GM19324 (cell line): Measurements from ENCODE around the gene LRFN5.

Experiments
- ATAC-seq: cut with Tn5 transposase; IDR thresholded peaks from one replicate; pipeline ENCODE4 v1.9.1; 2021; ENCODE audit warnings: mild to moderate bottlenecking, moderate library complexity; ENCODE audit not compliant: unreplicated experiment, low FRiP score

The LRFN5 gene

GRCh38 chr14:41766772-41767171 is 160.1 kb downstream of the LRFN5 start:
- ATAC-seq, result no peak

- no peak for ATAC-seq
Observed at GRCh38 chr14:41773536-41774279, 167.0 kb downstream of the LRFN5 start.

- ATAC-seq, result no peak
Observed at GRCh38 chr14:41782511-41782910, 175.8 kb downstream of the LRFN5 start.

GRCh38 chr14:41783403-41783802 is 176.7 kb downstream of the LRFN5 start:
- ATAC-seq, result no peak

- no peak for ATAC-seq
Observed at GRCh38 chr14:41785696-41786095, 179.0 kb downstream of the LRFN5 start.

GRCh38 chr14:41799817-41800216 is 193.1 kb downstream of the LRFN5 start:
- no peak for ATAC-seq

- no peak for ATAC-seq
Observed at GRCh38 chr14:41805633-41806032, 199.0 kb downstream of the LRFN5 start.

GRCh38 chr14:41806366-41806975 is 199.8 kb downstream of the LRFN5 start:
- no peak for ATAC-seq

- ATAC-seq, result no peak
Observed at GRCh38 chr14:41810362-41810761, 203.7 kb downstream of the LRFN5 start.

GRCh38 chr14:41817626-41818025 is 210.9 kb downstream of the LRFN5 start:
- ATAC-seq, result no peak

GRCh38 chr14:41824441-41824840 is 217.8 kb downstream of the LRFN5 start:
- ATAC-seq, result no peak

GRCh38 chr14:41825622-41826021 is 218.9 kb downstream of the LRFN5 start:
- no peak for ATAC-seq

- no peak for ATAC-seq
Observed at GRCh38 chr14:41830714-41831406, 224.2 kb downstream of the LRFN5 start.

GRCh38 chr14:41839661-41840060 is 233.0 kb downstream of the LRFN5 start:
- ATAC-seq, result no peak

GRCh38 chr14:41859336-41859735 is 252.7 kb downstream of the LRFN5 start:
- ATAC-seq, result no peak

- ATAC-seq, result no peak
Observed at GRCh38 chr14:41860586-41860985, 253.9 kb downstream of the LRFN5 start.

GRCh38 chr14:41865894-41866293 is 259.2 kb downstream of the LRFN5 start:
- no peak for ATAC-seq

GRCh38 chr14:41868396-41868795 is 261.7 kb downstream of the LRFN5 start:
- ATAC-seq, result no peak

- ATAC-seq, result no peak
Observed at GRCh38 chr14:41872931-41873685, 266.4 kb downstream of the LRFN5 start.

GRCh38 chr14:41873686-41874317 is 267.1 kb downstream of the LRFN5 start:
- no peak for ATAC-seq
